Stimulated activated effector memory CD8-positive, alpha-beta T cell treated with anti-CD3 and anti-CD28 coated beads, Interleukin-12 subunit alpha, Interleukin-12 subunit beta, amount 100 ng/mL, for 72 hours (primary cell): ENCODE data around the gene COLQ.
"Not testable (repeated sequence)": the region's sequence is repeated elsewhere in the genome, so short reads cannot be mapped to it uniquely, and the experiment has no call there.

Experiments used
- ATAC-seq: fragments of 150-1000 bp; cut with Tn5 transposase; 2 replicates; pipeline ENCODE4 v1.10.0; 2021
- DNase-seq, 2 donors: peaks; one replicate each; pipeline ENCODE4 v3.0.0; 2021 to 2022; ENCODE audit warnings: low spot score in 2 of 2
- H3K27ac Mint-ChIP-seq: one replicate; pipeline ENCODE4 v1.8.0; 2022; ENCODE audit warnings: mild to moderate bottlenecking, mixed read lengths
- H3K36me3 Mint-ChIP-seq: one replicate; pipeline ENCODE4 v1.8.0; 2022; ENCODE audit warnings: mild to moderate bottlenecking, mixed read lengths
- H3K4me1 Mint-ChIP-seq: one replicate; pipeline ENCODE4 v1.8.0; 2022; ENCODE audit warnings: mixed read lengths
- H3K4me3 Mint-ChIP-seq: one replicate; pipeline ENCODE4 v1.8.0; 2022; ENCODE audit warnings: mild to moderate bottlenecking, mixed read lengths
- H3K9me3 Mint-ChIP-seq: one replicate; pipeline ENCODE4 v1.8.0; 2022; ENCODE audit warnings: mixed read lengths

Gene COLQ

DNA sequence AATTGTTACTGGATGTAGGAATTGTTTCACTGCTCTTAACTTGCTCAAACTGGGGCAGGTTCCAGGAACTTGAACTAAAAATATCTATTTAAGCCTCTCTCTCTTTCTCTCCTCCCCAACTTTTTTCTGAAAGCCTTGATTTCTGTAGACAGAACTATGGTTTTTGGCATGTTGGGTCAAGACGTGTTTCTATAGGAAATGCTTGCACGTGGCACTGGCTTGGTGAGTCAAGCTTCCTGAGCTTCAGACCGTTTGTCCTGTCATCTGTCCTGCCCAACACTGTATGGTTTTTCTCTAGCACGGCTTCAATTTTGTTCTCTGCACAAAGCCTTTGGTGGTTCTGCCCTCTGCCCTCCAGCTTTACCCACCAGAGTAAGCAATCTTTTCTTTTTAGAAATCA, 80.6 kb downstream of the COLQ start:
- DNase-seq (no peak), ATAC-seq (peak; percentile 50)
- H3K9me3 Mint-ChIP-seq = no peaks in the 10 kb centered on the region
- H3K4me1 Mint-ChIP-seq = peaks cover 43% of the 10 kb centered on the region
- no peak overlapping the region for H3K4me3 Mint-ChIP-seq
- peak overlapping the region; percentile 94 for H3K27ac Mint-ChIP-seq
- H3K36me3 Mint-ChIP-seq = peaks cover 98% of the 10 kb centered on the region

DNA sequence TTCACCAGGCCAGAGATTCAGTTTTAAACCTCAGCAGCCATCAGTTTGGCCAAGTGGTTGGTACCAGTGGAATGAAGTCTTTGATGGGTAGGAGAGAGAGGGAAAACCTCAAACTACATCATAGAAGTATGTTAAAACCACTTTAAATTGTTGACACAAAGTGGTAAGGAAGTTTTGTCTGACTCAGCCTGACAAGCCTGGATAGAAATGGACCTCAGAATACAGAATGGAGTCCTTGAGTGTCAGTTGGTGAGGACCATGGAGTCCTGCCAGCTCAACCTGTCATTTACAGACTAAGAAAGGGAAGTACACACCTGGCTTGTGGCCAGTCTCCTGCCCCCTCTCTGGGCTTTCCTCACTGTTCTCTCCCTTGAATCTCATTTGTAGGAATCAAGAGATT, 82.0 kb downstream of the COLQ start:
- peaks cover 43% of the 10 kb centered on the region for H3K4me1 Mint-ChIP-seq
- ATAC-seq (peak; percentile 21), DNase-seq (no peak)
- H3K36me3 Mint-ChIP-seq = peaks cover 98% of the 10 kb centered on the region
- H3K27ac Mint-ChIP-seq = peak overlapping the region; percentile 48
- no peaks in the 10 kb centered on the region for H3K9me3 Mint-ChIP-seq
- H3K4me3 Mint-ChIP-seq = no peak overlapping the region

DNA sequence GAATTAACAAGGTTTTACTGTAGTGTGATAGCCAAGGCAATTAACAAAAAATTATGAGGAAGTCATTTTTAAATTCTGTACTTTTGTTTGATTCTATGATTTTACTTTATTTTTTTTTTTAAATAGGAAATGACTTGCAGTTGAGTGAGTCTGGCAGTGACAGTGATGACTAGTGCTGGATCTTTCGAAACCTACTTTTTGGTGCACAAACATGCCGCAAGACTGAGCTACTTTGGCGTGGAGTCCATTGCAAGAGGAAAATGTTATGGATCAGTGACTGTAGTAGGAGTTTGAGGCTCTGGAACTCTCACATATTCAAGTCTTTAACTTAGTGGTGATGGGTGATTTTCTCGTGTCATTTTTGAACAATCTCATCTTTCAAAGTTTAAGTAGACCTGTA, 82.5 kb downstream of the COLQ start:
- Mint-ChIP-seq H3K9me3 (no peaks in the 10 kb centered on the region), H3K36me3 (peaks cover 99% of the 10 kb centered on the region), H3K27ac (peak overlapping the region; percentile 48), H3K4me1 (peaks cover 43% of the 10 kb centered on the region), H3K4me3 (no peak overlapping the region)
- no peak for DNase-seq
- ATAC-seq = no peak

DNA sequence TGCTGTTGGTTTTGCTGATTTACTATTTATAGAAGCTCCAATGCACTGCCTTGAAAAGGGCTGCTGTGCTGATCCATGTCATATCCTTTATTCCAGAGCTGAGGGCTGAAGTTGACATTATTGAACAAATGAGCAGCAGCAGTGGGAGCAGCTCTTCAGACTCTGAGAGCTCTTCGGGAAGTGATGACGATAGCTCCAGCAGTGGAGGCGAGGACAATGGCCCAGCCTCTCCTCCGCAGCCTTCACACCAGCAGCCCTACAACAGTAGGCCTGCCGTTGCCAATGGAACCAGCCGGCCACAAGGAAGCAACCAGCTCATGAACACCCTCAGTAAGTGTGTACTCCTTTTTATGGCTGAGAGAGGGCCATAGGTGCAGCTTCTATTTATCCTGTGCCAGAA, 85.3 kb downstream of the COLQ start:
- Mint-ChIP-seq H3K36me3 (peaks cover 100% of the 10 kb centered on the region), H3K9me3 (no peaks in the 10 kb centered on the region), H3K4me1 (peaks cover 28% of the 10 kb centered on the region), H3K4me3 (no peak overlapping the region), H3K27ac (no peak overlapping the region)
- ATAC-seq (no peak), DNase-seq (no peak)

DNA sequence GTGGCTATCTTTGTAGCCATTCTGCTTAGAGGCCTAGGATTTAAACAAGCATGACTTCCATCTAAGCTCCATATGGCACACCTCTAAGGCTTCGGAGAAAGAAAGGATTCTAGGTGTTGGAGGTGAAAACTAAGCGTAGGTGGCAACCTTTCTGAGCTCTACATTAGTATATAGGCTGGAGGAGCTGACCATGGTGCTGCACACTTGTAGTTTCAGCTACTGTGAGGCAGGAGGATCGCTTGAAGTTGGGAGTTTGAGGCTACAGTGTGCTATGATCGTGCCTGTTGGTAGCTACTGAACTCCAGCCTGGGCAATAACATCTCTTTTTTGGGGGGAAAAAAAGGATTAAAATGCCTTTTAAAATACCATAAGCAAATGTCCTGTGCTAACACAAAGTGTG, 86.8 kb downstream of the COLQ start:
- DNase-seq (no peak), ATAC-seq (no peak)
- Mint-ChIP-seq H3K9me3 (no peaks in the 10 kb centered on the region), H3K4me1 (peaks cover 24% of the 10 kb centered on the region), H3K4me3 (no peak overlapping the region), H3K36me3 (peaks cover 100% of the 10 kb centered on the region), H3K27ac (no peak overlapping the region)

DNA sequence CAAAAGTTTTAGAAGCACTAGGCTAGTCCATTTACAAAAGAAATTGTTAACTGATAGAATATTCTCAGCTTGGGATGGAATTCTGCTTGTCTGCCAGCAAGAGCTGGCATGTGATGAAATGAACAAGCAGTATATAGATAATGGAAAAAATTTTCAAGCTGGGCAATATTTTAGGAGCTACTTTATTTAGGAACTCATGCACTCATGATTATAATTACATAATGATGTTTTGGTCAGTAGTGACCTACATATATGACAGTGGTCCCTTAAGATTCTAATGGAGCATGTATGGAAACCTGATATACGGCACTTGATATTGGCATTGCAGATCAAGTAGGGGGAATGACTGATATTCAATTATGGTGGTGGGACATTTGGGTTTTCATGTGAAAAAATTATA, 88.0 kb downstream of the COLQ start:
- Mint-ChIP-seq H3K4me3 (no peak overlapping the region), H3K27ac (no peak overlapping the region), H3K4me1 (peaks cover 20% of the 10 kb centered on the region), H3K9me3 (no peaks in the 10 kb centered on the region), H3K36me3 (peaks cover 100% of the 10 kb centered on the region)
- ATAC-seq (no peak), DNase-seq (no peak)

DNA sequence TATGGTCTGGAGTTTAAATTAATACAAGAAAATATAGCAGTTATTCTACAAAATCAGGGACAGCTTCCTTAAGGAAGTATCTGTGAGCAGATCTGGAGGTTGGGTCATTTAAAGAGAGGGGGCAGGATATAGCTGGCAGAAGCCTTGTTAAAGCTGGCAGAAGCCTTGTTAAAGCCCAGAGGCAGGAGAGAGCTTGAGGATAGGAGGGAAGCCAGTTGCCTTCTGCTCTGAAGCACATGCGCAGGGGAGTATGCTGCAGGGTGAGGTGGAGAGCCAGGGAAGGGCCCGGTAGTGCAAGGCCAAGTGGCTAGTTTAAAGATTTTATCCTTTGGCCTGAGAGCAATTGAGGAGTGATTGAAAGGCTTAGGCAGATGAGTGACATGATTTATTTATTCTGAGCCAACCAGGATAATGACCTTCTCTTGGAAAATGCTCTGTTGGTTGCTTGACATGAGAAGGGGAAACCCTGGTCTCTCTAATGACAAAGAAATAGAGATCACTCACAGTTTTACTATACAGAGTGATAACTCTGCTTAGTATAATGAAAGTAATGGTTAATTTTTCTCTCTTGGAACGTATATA, 90.2 kb downstream of the COLQ start:
- H3K4me1 Mint-ChIP-seq = peaks cover 33% of the 10 kb centered on the region
- peaks cover 93% of the 10 kb centered on the region for H3K36me3 Mint-ChIP-seq
- peak overlapping the region; percentile 69 for H3K27ac Mint-ChIP-seq
- ATAC-seq = no peak
- H3K4me3 Mint-ChIP-seq = no peak overlapping the region
- DNase-seq = no peak
- H3K9me3 Mint-ChIP-seq = no peaks in the 10 kb centered on the region

DNA sequence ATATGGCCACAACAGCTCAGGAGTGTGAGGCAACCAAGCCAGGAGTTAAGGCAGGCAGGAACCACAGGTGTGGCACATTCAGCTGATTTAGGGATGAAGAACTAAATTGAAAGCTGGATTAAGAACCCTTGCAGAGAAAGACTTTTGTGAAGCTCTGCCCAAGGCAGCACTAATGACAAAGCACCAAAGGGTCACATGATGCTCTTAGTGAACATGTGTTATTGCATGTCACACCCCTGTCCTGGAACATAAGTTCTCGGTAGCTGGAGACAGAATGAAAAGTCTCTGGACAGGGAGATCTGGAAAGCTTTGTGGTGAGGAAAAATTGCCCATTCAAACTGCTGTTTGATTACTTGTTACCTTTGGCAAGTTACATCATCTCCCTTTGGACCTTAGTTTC, 90.9 kb downstream of the COLQ start:
- peaks cover 91% of the 10 kb centered on the region for H3K36me3 Mint-ChIP-seq

DNA sequence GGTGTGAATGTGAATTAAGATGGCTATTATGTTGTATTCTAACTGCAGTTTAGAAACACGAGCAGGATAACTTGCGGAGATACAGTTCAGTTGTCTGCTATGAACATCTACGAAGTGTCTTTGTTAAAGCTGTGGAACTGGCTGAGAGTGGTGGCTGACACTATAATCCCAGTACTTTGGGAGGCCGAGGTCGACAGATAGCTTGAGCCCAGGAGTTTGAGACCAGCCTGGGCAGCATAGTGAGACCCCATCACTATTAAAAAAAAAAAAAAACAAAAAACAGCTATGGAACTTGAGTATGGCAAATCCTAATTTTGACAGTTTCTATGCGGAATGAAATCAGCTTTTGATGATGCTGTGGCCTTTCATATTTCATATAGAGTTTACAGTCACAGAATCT, 92.4 kb downstream of the COLQ start:
- Mint-ChIP-seq H3K27ac (peak overlapping the region; percentile 99), H3K4me1 (peaks cover 47% of the 10 kb centered on the region), H3K36me3 (peaks cover 81% of the 10 kb centered on the region), H3K9me3 (no peaks in the 10 kb centered on the region), H3K4me3 (peak overlapping the region; percentile 83)
- no peak for DNase-seq
- ATAC-seq = no peak

More for the DNA sequence above, 90.9 kb downstream of the COLQ start:
- ATAC-seq (no peak), DNase-seq (no peak)
- Mint-ChIP-seq H3K4me1 (peaks cover 40% of the 10 kb centered on the region), H3K9me3 (no peaks in the 10 kb centered on the region), H3K27ac (peak overlapping the region; percentile 69), H3K4me3 (peak overlapping the region; percentile 83)

DNA sequence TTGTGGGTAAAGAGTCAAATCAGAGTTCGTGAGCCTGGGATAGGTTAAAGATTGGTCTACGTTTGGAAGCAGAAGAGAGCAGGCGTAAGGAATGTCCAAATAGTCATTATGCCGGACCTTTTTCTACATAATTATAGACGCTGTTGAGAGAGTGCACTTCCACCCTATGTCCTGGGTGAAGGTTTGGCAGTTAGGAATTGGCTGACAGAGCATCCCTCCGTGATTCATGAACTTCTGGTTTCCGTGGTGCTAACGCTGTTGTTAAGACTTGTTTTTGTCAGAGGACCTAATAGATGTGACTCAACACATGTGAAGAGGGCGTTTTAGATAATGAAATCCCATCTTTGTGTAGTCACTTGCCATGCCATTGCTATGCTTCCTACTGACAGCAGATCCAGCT, 93.0 kb downstream of the COLQ start:
- Mint-ChIP-seq H3K36me3 (peaks cover 81% of the 10 kb centered on the region), H3K4me1 (peaks cover 47% of the 10 kb centered on the region), H3K4me3 (peak overlapping the region; percentile 83), H3K9me3 (no peaks in the 10 kb centered on the region), H3K27ac (peak overlapping the region; percentile 99)
- DNase-seq (no peak), ATAC-seq (peak; percentile 88)

DNA sequence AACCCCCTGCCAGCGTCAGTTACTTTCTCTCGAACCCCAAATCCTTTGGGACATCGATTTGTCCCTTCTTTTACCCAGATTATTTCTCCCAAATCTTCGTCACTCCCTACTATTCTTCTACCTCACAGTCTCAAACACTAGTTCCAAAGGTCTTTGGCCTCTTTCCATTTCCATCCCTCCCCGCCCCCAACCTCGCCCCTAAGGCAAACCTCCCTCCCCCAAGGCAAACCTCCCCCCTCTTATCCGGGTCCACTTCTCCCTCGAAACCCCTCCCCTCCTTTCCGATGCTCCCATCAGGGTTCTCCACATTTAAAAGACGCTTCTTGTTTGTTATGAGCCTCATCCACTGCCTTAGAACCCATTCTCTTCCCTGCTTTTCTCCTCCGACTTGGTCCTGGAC, 93.5 kb downstream of the COLQ start:
- peaks cover 47% of the 10 kb centered on the region for H3K4me1 Mint-ChIP-seq
- H3K9me3 Mint-ChIP-seq = no peaks in the 10 kb centered on the region
- no peak for ATAC-seq
- H3K27ac Mint-ChIP-seq = peak overlapping the region; percentile 99
- DNase-seq = no peak
- H3K36me3 Mint-ChIP-seq = peaks cover 81% of the 10 kb centered on the region
- peak overlapping the region; percentile 83 for H3K4me3 Mint-ChIP-seq

DNA sequence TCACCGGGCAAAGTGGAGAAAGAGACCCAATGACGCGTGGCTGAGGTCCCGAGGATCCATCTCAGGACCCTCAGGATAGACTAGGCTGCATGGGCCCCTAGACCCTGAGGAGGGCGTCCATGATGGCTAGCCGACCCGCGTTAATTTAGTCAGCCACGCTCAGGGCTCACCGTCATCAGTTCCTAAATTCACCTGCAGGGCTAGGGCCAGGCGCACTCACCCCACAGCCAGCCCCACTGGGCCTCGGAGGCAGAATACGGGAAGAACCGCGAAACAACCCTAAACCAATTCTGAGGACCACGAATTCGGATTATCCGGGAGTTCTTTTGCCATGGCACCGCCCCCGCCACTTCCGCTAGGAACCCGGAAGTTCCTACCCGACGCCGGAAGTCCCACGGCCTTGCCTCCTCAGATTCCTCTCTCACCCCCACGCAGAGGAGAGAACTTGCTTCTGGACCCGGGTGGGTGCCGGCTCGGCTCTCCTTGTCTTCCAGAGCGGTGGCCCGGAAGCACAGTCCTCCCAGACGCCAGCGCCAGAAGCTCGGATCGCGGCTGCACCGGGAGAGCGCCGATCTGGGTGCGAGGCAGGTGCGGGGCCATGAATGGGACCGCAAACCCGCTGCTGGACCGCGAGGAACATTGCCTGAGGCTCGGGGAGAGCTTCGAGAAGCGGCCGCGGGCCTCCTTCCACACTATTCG, 94.2 kb downstream of the COLQ start, which contains the start of the genes EAF1 and METTL6:
EAF1 (plus strand) TSS at position 417 of the 699 bp plus-strand sequence; CDS start at position 599, 182 bp downstream.
METTL6 (minus strand) TSS at position 363 of the 699 bp plus-strand sequence. CDS start 1,033 bp downstream, outside the sequence.
- peak within 1 kb of the TSS; percentile 83 for H3K4me3 Mint-ChIP-seq

DNA sequence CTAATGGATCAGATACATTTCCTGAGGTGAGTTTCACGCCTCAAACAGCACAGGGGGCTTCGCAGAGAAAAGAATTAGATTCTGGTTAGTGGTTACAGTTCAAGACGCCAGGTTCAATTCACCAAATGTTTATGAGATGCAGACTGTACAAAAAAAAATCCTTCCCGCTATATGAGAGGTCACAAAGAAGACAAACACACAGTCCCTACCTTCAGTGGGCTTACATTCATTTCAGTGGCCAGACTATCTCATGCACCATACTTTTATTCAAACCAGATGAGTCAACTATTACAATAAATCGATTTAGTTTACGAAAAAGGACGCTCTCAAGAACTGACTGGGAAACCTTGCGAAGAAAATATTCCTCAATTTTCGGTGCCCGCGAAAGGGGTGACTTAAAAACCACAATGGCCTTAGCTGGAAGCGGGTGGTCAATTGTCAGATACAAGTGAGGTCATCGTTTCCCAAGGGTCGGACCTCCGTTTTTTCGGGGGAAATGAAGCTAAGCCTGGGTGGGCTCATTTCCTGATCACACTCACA, 94.9 kb downstream of the COLQ start:
- DNase-seq (no peak), ATAC-seq (no peak)
- peak overlapping the region; percentile 83 for H3K4me3 Mint-ChIP-seq
- H3K4me1 Mint-ChIP-seq = peaks cover 47% of the 10 kb centered on the region
- H3K36me3 Mint-ChIP-seq = peaks cover 80% of the 10 kb centered on the region
- peak overlapping the region; percentile 99 for H3K27ac Mint-ChIP-seq
- H3K9me3 Mint-ChIP-seq = no peaks in the 10 kb centered on the region

More for the DNA sequence above, 94.2 kb downstream of the COLQ start, which contains the start of the genes EAF1 and METTL6:
- Mint-ChIP-seq H3K27ac (peak within 1 kb of the TSS; percentile 99), H3K36me3 (peaks cover 81% of the 10 kb centered on the region), H3K4me1 (peaks cover 47% of the 10 kb centered on the region), H3K9me3 (no peaks in the 10 kb centered on the region)
- ATAC-seq (peak; percentile 84), DNase-seq (peak; percentile 67 to 93)

DNA sequence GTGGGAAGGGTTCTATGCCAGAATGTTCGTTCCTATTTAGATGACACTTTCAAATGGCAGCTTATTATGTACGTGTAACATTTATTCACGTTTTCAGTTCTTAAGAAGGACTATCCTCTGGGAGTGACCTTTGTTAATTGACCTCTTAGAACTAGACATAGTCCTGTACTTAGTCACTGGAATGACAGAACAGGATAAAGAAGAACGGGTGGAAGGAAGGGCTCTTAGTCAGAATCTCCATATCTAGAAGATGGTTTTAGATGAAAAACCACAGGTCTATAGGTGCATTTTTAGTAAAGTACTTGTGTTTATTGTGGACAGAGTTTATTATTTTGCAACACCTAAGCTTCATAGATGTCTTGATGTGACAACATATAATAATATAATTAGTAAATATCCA, 100.6 kb downstream of the COLQ start:
- Mint-ChIP-seq H3K4me3 (no peak overlapping the region), H3K9me3 (no peaks in the 10 kb centered on the region), H3K27ac (no peak overlapping the region), H3K4me1 (peaks cover 20% of the 10 kb centered on the region), H3K36me3 (peaks cover 53% of the 10 kb centered on the region)
- DNase-seq (no peak), ATAC-seq (no peak)

DNA sequence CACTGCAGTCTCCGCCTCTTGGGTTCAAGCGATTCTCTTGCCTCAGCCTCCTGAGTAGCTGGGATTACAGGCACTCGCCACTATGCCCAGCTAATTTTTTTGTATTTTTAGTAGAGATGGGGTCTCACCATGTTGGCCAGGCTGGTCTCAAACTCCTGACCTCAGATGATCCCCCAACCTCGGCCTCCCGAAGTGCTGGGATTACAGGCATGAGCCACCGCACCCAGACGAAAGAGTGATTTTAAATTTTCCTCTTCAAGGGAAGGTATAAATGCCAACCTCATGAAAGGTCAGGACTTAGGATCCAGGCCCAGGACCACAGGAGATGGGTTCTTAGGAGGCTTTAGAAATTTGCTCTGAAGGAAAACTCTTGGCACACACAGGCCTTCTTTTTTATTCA, 110.5 kb downstream of the COLQ start:
- H3K4me1 Mint-ChIP-seq, H3K9me3 Mint-ChIP-seq, DNase-seq, H3K4me3 Mint-ChIP-seq, ATAC-seq, H3K27ac Mint-ChIP-seq: not testable (repeated sequence)
- peaks cover 60% of the 10 kb centered on the region for H3K36me3 Mint-ChIP-seq

DNA sequence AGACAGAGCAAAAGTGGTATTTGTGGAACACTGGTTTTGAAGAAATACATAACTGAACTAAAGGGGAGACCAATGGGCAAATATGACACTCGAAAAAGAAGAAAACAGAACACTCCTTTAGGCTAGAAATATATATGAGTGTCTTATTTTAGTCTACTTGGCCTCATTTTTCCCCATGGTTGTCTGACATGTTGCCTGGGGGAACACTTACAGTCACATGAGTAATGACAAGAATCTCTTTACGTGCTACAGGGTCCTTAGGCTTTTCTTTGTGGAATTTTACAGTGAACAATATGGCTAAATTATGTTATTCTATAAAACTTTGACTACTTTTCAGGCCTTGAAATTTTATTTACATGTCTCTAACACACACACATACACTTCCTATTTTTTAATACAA, 111.7 kb downstream of the COLQ start:
- no peak for DNase-seq

More for the DNA sequence above, 111.7 kb downstream of the COLQ start:
- H3K9me3 Mint-ChIP-seq = no peaks in the 10 kb centered on the region
- peaks cover 49% of the 10 kb centered on the region for H3K36me3 Mint-ChIP-seq
- no peak overlapping the region for H3K4me3 Mint-ChIP-seq
- no peaks in the 10 kb centered on the region for H3K4me1 Mint-ChIP-seq
- no peak for ATAC-seq
- H3K27ac Mint-ChIP-seq = no peak overlapping the region
